HG02623 (cell line): Measurements from ENCODE around the gene FOXA2.
"Not testable (repeated sequence)": the region's sequence is repeated elsewhere in the genome, so short reads cannot be mapped to it uniquely, and the experiment has no call there.

ENCODE experiments used
- ATAC-seq: cut with Tn5 transposase; IDR thresholded peaks from one replicate; pipeline ENCODE4 v1.9.1; 2021; ENCODE audit warnings: moderate library complexity; ENCODE audit not compliant: unreplicated experiment

Gene FOXA2

DNA sequence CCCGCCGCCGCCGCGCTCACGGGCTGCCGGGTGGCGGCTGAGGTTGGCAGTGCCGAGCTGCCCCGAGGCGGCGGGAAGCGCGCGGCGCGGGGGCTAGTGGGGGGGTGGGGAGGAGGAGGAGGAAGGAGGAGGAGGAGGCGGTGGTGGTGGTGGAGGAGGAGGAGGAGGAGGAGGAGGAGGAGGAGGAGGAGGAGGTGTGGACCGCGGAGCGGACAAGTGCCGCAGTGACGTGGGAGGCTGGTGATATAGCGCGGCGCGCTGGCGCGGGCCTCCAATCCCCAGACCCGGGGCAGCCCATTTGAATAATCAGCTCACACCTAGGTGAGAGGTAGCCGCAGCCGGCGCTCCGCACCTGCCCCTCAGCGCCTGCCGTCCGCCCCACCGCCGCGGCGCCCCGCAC is at the start of gene FOXA2:
Gene FOXA2 (minus strand): TSS at position 51 of the 400 bp plus-strand sequence. CDS start 294 bp downstream, outside the sequence.
- no peak for ATAC-seq

DNA sequence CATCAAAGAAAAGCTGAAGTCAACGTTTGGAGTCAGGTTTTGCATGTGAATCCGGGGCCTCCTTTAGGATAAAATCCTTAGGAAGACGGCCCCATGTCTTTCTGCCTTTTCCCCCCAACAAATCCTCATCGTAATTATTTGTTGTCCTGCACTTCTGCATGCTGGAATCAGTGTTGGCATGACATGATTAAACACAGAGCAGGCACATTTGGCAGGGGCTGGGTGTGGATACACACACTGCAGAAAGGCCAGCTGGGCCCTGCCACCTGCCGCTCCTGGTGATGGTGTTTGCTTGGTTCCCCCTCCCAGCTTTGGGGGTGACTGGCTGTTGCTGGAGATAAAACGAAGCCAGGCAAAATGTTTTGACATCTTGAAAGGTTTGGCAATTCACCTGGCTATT is 46.3 kb upstream of the FOXA2 start:
- ATAC-seq, result no peak

DNA sequence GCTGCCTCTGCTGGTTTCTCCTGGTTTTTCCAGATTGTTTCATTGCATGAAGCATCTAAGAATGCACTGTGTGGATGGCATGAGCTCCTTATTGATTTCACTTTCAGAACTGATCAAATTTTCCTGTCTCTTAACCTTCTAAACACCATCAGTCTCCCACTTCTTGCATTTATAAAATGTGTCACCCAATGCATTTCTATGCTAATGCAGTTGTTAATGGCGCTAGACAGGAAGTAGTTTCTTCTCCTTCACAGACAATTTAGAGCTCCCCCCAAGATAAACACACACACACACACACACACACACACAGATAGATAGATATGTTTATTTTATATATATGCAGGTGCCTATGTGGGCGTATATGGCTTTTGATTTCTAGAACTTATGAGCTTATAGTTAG is 45.6 kb upstream of the FOXA2 start:
- no peak for ATAC-seq

DNA sequence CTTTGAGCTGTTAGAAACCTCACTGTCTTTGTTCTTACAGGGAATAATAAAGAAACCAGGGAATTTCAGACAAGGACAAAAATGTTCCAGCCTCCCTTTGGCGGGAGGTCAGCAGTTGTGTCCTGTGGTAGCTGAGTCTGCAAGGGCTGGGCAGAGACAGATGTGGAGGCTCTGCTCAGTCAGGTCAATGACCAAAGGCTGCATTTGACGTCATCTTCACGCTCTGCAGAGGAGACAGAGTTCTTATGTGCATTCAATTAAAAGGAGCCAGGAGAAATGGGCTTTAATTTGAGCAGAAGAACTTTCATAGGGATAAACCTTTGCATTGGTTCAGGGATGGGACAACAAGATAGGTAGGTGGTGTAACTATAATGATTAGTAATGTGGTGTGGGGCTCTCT is 45.1 kb upstream of the FOXA2 start:
- ATAC-seq, result no peak

DNA sequence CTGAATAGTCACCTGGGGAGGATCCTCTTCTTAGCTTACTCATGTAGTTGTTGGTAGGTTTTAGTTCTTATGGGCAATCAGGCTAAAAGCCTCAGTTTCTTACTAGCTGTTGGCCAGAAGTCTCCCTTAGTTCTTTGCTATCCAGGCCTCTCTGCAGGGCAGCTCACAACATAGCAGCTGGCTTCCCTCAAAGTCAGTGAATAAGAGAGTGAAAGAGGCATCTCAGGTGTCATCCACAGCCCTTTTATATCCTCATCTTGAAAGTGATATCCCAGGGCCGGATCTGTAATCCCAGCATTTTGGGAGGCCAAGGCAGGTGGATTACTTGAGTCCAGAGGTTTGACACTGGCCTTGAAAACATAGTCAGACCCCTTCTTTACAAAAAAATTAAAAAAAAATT is 42.1 kb upstream of the FOXA2 start:
- ATAC-seq, result no peak

DNA sequence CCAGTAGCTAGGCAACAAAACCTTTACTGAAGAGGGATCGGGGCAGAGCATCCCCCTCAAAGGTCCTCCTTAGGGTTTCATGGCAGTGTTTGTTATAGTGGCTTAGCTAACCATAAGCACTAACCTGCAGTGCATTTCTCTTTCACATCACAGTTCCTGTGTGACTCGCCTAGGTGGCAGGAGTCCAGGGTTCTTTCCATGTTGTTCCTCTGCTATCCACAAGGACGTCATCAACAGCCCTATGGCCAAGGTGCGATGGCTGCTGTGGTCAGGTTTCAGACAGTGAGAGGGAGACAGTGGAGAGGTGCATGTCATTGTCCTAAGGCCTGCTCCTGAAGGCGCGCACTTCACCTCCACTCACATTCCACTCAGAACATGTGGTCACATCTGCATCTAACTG is 38.8 kb upstream of the FOXA2 start:
- no peak for ATAC-seq

DNA sequence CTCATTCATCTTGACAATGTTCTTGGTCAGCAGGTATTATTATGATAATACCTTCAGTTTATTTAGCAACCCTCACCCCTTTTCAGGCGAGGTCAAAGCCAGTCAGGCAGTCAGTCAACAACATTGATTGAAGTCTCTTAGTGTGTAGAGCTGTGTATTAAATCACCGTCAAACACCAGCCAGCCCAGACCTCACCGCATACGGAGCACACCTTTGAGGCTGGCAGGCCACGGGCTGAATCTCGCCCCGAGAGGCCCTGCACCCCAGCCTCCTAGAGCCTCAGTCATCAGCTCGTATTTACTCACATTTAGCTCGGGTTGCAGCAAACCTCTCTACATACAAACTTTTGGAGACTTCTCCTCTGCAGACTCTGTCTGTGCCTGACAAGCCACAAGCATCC is 36.0 kb upstream of the FOXA2 start:
- no peak for ATAC-seq

DNA sequence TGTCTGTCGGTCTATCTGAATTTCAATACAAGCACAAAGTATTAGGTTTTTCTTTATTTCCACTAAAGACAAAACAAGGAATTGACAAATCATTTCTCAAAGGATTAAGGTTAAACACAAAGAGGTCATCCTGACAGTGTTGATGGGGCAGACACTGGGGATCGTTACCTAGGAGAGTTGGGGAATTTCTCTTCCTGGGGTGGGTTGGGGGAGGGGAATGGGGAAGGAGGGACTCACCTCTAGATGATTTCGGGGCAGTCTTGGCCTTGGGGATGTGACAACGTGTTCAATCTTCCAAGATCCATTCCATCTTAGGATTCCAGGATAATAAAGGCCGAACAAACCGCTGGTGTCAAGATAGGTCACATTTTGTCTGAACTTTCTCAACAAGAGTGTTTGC is 35.4 kb upstream of the FOXA2 start:
- no peak for ATAC-seq

DNA sequence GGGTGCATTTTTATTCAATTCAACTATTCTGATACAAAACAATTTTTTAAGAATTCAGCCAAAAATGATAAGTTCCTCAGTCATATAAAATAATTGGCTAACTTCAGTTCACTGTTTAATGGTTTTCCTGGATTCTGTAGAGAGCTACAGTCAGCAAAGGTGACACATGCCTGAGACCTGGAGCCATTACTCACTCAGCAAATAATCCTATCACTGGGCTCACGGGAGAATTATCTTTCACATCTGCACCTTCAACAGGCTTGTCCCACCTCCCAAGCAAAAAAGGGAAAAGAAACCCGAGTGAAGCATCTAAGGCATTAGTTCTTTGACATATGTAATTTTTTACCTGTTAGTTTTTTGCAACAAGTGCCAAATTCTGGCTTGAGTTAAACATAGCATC is 34.9 kb upstream of the FOXA2 start:
- ATAC-seq, result no peak

DNA sequence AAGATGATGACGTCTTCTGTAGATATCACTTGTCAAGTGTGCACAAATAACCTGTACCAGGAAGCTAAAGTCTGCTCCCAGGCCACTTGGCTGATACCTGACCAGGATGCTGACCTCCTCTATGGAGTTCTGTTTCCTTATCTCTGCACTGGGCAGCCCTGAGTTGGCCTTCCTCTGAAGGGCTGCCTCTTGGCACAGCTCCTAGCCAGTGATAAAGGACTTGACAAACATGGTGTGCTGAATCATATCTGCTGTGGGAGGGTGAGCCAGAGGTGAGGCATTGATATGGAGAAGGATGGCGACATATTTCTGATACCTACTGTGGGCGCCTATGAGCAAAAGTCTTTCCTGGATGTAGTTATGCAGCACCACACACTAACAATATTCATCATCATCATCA is 32.8 kb upstream of the FOXA2 start:
- ATAC-seq, result no peak

DNA sequence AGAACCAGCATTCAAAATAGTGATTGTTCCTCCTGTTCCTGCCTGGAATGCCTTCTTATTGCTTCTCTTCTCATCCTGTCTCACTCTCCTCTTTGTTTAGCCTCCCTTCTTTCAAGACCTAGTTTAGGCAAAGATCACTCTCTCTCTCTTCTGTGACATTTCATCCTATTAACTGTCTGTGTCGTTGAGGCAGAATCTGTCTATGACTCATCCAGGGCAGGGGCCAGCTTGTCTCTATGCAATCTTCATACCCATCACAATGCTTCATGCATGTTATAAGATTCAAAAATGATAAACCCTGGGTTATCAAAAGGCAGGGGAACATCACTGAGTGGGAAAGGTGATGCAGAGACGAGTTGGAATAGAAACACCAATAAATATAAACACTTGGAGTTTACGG is 32.2 kb upstream of the FOXA2 start:
- ATAC-seq, result no peak

DNA sequence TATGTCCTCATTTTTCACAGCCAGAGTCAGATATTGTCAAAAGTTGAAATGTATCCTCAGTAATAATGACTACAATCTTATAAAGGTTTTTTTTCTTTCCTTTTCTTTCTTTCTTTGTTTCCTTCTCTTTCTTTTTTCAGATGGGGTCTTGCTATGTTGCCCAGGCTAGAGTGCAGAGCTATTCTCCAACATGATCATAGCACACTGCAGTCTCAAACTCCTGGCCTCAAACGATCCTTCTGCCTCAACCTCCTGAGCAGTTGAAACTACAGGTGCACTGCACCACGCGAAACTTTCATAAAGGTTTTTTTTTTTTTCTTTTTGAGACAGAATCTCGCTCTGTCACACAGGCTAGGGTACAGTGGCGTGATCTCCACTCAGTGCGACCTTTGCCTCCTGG is 31.1 kb upstream of the FOXA2 start:
- no peak for ATAC-seq

DNA sequence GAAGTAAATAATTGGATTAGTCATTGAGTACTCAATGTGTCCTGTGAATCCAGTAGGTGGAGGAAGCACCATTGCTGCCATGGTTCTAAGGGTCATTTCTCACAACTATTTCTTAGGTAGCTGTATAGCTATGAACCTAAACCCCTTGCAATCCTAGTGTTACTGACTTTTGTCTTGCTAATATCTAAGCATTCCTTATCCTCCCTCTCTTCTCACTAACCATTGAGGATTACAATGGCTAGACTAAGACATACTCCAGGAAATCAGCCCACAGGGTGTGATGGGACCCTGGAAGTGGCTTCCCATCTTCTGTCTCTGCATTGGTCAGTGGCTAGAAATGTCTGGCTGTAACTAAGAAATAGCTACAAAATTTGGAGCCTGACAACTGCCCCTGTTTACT is 27.3 kb upstream of the FOXA2 start:
- ATAC-seq, result no peak

DNA sequence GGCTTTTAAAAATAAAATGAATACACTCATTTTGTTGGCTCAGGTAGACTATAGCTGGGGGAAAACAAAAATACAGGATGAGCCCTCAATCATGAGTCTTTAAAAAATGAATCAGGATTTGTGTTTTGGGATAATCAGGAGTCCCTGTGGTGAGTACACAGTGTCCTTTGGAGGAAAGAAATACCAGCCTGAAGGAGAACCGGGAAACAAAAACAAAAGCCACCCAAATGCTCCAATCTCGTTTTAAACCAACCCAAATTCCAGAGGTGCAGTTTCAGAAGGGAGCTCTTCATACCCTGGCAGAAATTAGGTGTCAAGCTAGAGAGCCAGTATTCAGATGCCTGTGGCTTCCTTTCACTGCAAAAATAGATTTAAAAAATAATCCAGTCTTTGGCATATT is 23.3 kb upstream of the FOXA2 start:
- no peak for ATAC-seq

DNA sequence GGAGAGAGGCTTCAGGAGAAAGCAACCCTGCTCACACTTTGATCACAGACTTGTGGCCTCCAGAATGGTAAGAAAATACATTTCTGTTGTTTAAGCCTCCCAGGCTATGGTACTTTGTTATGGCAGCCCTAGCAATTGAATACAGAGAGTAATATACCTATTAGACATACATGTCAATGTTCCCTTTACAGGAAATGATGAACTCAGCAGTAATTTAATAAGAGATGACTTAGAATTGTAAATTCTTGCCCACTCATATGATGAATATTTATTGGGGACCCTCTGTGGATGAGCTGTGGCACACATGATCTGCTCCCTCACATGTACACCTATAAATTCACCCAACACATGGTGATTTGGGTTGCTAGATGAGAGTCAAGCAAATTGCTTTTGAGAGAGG is 20.4 kb upstream of the FOXA2 start:
- ATAC-seq, result no peak

DNA sequence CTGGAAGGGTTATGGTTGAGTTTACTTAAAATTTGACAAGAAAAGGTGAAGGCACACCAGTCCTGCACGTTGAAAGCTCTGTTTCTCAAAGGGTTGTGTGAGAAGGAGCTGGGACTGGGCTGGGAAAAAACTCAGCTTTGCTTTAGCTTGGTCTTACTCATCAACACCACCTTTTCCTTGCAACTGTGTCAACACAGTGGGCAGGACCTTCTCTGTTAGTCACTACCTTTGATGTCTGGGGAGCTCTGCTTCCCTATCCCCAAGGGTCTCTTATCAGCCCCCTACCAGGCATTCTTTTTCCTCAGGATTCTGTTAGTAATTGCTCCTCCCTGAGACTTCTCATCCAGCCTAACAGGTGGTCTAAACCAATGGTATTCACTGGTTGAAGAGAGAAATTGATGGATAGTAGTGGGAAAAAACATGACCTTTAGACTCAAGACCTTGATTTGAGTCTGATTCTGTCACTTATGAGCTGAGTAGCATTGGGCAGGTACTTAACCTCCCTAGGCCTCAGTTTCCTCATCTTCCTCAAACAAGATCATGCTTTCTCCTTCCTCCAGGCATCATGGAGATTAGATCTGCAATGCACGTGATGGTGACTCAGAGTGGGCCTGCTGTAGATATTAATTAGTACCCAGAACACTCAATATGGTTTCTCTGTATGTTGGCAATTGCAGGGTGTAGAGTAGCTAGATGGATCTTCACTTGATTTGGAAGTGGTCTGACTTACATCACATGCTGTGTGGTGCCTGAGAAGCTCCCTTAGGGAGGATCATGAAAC is 17.2 kb upstream of the FOXA2 start:
- ATAC-seq, result no peak

DNA sequence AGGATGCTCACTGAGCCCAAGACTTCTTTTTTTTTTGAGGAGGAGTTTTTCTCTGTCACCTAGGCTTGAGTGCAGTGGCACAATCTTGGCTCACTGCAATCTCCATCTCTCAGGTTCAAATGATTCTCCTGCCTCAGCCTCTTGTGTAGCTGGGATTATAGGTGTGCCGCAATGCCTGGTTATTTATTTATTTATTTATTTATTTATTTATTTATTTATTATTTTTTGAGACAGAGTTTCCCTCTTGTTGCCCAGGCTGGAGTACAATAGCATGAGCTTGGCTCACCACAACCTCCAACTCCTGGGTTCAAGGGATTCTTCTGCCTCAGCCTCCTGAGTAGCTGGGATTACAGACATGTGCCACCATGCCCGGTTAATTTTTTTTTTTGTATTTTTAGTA is 14.9 kb upstream of the FOXA2 start:
- ATAC-seq, result not testable (repeated sequence)

DNA sequence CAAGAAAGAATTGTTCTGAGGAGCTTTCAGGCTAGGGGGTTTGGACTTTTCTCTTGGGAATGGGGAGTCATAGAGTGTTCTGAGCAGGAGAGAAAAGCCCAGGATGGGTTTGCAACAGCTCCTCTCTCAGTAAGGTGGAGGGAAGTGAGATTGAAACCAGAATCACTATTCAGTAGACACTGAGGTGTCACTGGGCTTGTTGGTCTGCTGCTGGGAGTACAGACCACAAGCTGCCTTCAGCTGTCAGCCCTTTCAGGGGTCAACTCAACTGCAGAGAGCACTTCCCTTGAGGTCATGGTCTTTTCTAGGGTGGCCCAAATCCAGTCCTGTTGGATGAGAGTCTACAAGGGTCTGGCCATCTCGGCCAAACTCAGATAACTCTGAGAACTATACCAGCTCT is 12.9 kb upstream of the FOXA2 start:
- no peak for ATAC-seq

DNA sequence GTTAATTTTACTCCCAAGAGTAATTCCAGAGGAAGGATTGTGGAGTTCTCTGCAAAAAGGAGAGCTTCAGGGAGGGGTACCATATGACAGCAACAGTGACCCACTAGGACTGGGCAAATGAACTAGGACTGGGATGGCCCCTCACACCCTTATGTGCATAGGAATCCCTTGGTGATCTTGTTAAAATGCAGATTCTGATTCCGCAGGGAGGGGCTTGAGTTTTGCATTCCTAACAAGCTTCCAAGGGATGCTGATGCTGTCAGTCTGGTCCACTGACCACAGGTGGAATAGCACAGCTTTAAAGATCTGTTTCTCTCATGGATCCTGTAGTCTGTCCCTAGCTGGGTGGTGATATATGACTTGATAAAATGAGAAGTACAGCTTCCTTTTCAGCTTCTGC is 6.3 kb upstream of the FOXA2 start:
- no peak for ATAC-seq

DNA sequence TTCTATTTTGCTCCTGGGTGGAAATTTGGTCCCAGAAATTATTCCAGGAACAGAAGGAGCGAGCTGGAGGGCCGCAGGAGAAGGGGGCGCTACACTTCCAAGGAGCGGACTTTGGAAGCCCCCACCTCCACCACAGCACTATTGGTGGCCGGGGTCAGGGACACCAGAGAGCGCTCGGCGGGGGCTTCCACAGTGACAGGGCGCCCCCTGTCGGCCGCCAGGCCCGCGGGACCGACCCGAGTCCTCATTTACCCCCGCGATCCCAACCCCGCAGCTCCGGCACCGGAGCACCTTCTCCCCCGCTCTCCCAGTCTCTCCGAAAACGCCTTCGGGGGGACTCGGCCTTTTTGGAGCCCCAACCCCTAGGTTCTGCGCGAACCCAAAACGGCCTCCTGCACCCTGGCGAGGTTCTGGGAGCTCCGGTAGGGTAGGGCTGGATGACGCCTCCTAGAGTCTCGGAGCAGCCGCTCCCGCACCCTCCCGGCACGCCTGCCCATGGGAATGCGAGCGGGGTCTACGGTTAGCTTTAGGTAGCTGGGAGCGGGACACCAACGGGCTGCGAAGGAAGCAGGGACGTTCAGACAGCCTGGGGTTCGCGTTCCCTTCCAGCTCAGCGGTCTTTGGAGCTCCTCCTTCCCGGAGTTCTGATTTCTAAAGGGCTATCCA is 2.4 kb upstream of the FOXA2 start:
- no peak for ATAC-seq

DNA sequence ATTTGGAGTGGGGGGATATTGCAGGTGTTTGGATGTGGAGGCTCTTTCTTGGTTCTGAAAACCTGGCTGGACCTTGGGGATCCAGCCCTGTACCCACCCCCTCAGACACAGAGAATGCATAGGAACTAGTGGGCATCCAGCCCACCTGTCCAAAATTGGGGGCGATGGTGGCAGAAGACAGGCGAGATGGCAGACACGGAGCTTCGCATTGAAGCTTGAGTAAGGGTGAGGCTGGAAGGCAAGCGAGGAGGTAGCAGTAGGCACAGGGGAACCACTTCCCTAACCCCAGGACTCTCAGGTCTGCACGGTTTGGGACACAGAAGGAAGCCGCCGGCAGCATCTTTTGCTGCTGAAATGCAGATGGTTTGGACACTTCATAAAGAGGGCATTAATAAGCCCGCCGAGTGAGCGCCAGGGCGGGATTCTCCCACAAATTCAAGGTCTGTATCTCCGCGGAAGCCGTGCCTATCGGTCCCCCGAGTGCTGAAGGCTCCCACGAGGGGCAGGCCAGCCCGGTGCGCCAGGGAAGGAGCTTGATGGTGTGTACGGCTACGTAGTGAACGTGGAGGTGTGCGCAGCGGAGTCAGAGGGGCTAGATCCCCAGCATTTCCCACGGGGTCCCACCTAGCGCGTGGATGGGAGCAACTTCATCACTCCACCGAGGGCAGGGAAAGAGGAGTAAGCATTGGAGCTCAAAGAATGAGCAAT is 1.6 kb upstream of the FOXA2 start:
- no peak for ATAC-seq
